Kidney tubule cell (primary cell): Measurements from ENCODE around the gene RPTOR.

Source experiments
- DNase-seq: peaks from one replicate; pipeline ENCODE4 v3.0.0-alpha.2; 2018; ENCODE audit warnings: low spot score

RPTOR gene

DNA sequence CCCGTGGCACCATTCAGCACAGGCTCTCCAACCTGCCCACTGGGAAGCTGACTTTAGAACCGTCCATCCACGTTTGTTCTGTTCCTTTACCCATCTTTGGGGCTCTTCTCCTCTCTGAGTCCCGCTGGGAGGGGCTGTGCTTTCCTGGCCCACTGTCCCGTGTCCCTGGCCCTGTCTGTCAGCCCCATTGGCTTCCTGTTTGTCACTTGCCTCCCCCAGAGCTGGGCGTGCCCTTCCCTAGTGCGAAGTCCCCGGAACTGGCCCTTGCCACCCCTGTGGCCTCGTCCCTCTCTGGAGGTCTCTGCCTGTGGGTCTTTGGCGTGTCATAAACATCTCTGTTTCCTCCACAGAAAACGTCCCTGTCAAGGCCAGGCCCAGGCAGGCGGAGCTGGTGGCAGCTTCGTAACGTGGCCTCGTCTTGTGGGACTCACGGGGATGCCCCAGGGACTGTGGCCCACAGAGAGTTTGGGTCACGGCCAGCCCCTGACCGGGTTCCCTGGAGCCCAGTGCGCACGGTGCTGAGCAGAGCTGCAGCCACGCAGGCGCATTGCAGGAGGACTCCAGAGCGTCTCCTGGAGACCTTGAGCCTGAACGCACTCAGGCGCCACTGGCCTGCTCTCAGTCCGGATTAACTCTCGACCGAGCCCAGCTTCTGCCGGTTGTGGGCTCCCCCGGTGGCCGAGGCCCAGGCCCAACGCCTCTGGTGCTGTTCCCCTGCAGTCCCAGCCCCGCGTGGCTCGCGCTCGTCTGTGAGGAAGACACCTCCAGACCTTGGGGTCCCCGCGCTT lies 454.3 kb downstream of the RPTOR start:
- no peak for DNase-seq

- DNase-seq: no peak
These were observed 455.1 kb downstream of the RPTOR start for GRCh38 chr17:80999536-81000333.

- no peak for DNase-seq
These were observed 455.6 kb downstream of the RPTOR start for GRCh38 chr17:81000334-81000630.

DNA sequence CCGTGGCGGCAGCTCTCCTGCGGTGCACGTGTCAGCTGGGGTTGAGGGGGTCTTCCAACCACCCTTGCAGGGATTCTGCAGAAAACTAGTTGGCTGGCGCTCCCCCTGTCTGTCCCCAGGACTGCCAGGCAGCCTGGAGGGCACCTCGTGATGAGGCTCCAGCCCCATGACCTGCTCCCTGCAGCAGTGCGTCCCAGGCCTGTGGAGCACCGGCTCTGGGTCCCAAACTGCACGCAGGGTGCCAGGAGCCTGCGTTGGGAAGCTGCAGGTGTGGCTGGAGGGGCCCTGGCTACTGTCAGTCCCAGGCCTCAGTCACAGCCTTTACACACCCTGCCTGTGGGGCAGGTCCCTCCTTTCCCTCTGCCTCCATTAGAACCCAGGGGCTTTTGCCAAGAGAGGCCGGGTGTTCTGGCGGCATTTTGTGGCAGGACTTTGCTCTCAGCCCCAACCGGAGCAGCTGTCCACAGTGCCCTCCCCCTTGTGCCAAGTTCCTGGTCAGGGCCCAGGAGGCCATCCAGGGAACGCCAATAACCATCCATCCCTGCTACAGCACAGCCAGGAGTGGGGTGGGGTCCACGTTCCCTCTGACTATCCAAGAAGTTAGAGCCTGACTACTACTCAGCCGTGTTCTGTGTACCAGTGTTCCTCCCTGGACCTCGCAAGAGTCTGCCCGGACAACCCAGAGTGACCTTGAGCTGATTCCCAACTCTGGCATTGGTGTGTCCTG lies 456.2 kb downstream of the RPTOR start:
- no peak for DNase-seq

DNA sequence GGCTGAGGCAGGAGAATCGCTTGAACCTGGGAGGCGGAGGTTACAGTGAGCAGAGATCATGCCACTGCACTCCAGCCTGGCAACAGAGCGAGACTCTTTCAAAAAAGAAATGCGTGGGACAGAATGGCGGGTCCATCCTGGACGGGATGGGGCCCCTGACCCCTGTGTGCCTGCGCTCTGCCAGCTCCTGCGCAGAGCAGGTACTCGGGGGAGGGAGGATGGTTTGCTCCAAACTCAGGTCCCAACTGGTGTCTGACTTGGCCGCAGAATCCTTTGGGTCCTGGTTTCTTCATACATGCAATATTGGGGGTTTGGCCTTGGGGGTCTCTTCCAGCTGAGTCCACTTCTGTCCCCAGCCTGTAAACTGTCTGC lies 457.4 kb downstream of the RPTOR start:
- no peak for DNase-seq

GRCh38 chr17:81002409-81003361 lies 458.0 kb downstream of the RPTOR start:
- DNase-seq: peak; percentile 58

DNA sequence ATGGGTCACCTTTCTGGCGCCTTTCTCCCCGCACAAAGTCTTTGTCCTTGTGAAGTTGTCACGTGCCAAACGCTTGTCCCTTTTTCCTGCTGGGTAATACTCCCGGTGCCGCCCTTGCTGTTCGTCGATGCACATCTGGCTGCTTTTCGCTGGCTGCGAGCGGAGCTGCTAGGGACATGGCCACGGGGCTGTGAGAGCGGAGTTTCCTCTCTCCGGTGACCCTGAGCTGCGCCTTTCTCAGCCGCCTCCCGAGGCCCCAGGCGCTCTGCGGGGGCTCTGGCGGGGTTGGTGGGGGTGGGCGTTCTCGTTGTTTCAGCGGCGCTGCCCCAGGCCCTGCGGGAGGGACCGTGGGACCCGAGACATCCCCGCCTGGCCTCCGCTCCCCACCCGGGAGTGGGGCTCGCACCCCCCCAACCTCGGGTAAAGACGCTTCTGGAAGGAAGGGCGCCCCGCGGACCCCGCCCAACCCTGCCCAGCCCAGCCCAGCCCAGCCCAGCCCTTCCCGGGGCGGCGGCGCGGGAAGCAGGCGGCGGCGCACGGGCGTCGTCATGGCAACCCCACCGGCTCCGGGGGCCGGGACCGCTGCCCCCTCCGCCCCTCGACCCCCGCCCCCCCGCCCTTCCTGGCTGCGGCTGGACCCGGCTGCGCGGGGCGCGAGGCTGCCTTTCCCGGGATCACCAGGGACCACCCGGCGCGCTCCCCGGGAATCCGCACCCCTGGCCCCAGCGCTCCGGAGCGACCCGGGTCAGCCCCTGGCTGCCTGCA lies 459.3 kb downstream of the RPTOR start:
- DNase-seq: no peak

GRCh38 chr17:81006891-81007290 lies 462.3 kb downstream of the RPTOR start:
- no peak for DNase-seq

- DNase-seq: no peak
These were observed 463.5 kb downstream of the RPTOR start for GRCh38 chr17:81008140-81008539.

GRCh38 chr17:81009136-81009535 lies 464.5 kb downstream of the RPTOR start:
- DNase-seq: no peak

DNA sequence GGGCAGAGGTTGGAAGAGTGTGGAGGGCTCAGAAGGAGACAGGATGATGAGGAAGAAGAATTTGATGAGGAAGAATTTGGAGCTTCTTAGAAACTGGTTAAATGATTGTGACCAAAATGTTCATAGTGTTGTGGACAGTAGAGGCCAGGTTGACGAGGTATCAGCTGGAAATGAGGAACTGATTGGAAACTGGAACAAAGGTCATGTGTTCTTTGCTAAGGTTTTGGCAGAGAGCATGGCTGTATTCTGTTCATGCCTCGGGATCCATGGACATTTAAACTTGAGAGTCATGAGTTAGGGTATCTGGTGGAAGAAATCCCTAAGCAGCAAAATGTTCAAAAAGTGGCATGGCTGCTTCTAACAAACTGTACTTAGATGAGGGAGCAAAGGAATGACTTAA lies 466.3 kb downstream of the RPTOR start:
- DNase-seq: no peak

- no peak for DNase-seq
These were observed 467.3 kb downstream of the RPTOR start for GRCh38 chr17:81011951-81012350.

GRCh38 chr17:81012574-81013447 lies 468.2 kb downstream of the RPTOR start:
- no peak for DNase-seq

DNA sequence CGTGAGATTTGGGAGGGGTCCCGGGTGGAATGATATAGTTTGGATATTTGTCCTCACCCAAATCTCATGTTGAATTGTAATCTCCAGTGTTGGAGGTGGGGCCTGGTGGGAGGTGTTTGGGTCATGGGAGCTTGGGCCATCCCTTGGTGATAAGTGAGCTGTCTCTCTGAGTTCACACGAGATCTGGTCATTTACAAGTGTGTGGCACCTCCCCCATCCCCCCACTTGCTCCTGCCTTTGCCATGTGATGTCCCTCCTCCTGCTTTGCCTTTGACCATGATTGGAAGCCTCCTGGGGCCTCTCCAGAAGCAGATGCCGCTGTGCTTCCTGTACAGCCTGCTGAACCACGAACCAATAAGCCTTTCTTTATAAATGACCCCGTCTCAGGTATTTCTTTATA lies 469.0 kb downstream of the RPTOR start:
- DNase-seq: no peak

DNA sequence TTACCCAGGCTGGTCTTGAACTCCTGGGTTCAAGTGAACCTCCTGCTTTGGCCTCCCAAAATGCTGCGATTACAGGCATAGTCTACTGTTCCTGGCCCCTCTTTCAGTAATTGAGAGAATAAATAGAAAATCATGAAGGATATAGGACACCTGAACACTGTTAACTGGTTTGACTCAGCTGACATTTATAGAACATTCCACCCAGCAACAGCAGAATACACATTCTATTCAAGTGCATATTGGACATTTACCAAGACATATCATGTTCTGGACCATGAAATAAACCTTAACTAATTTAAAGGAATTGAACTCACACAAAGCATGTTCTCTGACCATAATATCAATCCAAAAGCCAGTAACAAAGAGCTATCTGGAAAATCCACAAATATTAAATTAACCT lies 470.5 kb downstream of the RPTOR start:
- DNase-seq: no peak
